Adrenal gland (tissue), 12 donors: Measurements from ENCODE around the gene LCMT1. TPM values are rescaled to one million over a fixed set of nuclear protein-coding genes. Genes with fewer than 3 reads are reported as not detected.
A peak's percentile ranks its signal among the peaks of the same experiment; 100 is the strongest.
"Not testable (repeated sequence)": the region's sequence is repeated elsewhere in the genome, so short reads cannot be mapped to it uniquely, and the experiment has no call there.

Experiments used
- DNase-seq, 7 donors: peaks; one replicate each; pipeline ENCODE4 v3.0.0-alpha.2; 2019 to 2020
- H3K27ac ChIP-seq, 5 donors: fragments of 200-600 bp; sonication (generic) in 4 of 5; 1 replicate in 3 of 5; 2 replicates in 2 of 5; pipeline versions ENCODE4 v1.5.1 to v1.8.0; 2016 to 2020; ENCODE audit warnings: mild to moderate bottlenecking in 1 of 5
- H3K27me3 ChIP-seq: fragments of 200-600 bp; 2 replicates; pipeline ENCODE4 v1.8.0; 2021
- H3K36me3 ChIP-seq, 2 donors: fragments of 200-600 bp; replicated peaks in 1 of 2; 1 replicate in 1 of 2; 2 replicates in 1 of 2; pipeline versions ENCODE4 v1.5.1 to v1.8.0; 2018 to 2022
- H3K4me1 ChIP-seq, 2 donors: fragments of 200-600 bp; replicated peaks in 1 of 2; 1 replicate in 1 of 2; 2 replicates in 1 of 2; pipeline versions ENCODE4 v1.5.1 to v1.8.0; 2018 to 2021
- H3K4me3 ChIP-seq, 4 donors: fragments of 200-600 bp; sonication (generic) in 3 of 4; one replicate each; pipeline ENCODE4 v1.5.1; 2016 to 2018
- H3K9me3 ChIP-seq, 3 donors: fragments of 200-600 bp; sonication (generic) in 1 of 3; replicated peaks in 1 of 3; 1 replicate in 2 of 3; 2 replicates in 1 of 3; pipeline versions ENCODE4 v1.5.1 to v1.8.0; 2016 to 2021
- CTCF ChIP-seq, 6 experiments: fragments of 450-650 bp in 4 of 6; fragments of 200-600 bp in 2 of 6; sonication (generic) in 1 of 6; IDR thresholded peaks; 1 replicate in 5 of 6; 2 replicates in 1 of 6; pipeline versions ENCODE4 v1.5.1 to v1.8.0; 2016 to 2021; ENCODE audit warnings: antibody characterized with exemption in 6 of 6, mild to moderate bottlenecking in 2 of 6, moderate library complexity in 1 of 6
- POLR2A ChIP-seq, 2 donors: fragments of 450-650 bp; IDR thresholded peaks; one replicate each; pipeline ENCODE4 v1.6.1; 2017; ENCODE audit warnings: antibody characterized with exemption in 2 of 2, mild to moderate bottlenecking in 2 of 2, moderate library complexity in 1 of 2
- WGBS, 4 donors: extraction: QIAGEN DNeasy Blood & Tissue Kit in 2 of 4; methylation state at CpG; one replicate each; pipeline versions ENCODE4 v1.1.5 to v1.1.7; 2013 to 2017; 5-methylcytosine and 5-hydroxymethylcytosine counted together
- intact Hi-C, 2 donors: fragments of 100-400 bp; cut with DNase I; formaldehyde crosslinking; loops; one replicate each; pipeline versions ENCODE4 v1.14.1 to v1.15.0; 2022 to 2023
- polyA plus RNA-seq, 3 donors: library from polyadenylated mRNA; stranded (reverse); fragments of 200-250 nt in 2 of 3; fragments of 350-450 nt in 1 of 3; fragmentation: Illumina TruSeq in 1 of 3; extraction: RNeasy Lipid Tissue Mini Kit (QIAGEN cat#74804) in 1 of 3; gene quantifications; one replicate each; pipeline ENCODE4 v1.2.3, GENCODE V29; 2013 to 2014
- total RNA-seq, 9 donors: library from RNA; depleted of rRNA in 4 of 9; stranded (reverse); fragments of >200 nt in 4 of 9; fragments of 120-200 nt in 1 of 9; fragmentation: NEBNext Ultra II Directional in 1 of 9; extraction: Animal tissue kit (Norgen Biotek cat#: 25700) in 1 of 9; gene quantifications; one replicate each; pipeline versions ENCODE4 v1.1.0 to v1.2.4, GENCODE V29; 2013 to 2023
- donor health status: healthy with polysubstance abuse.
- donor health status: Bipolar disorder and iron deficiency.
- donor health status: DM: yes; HTN: yes; CAD: no.
- donor health status: DM: no; HTN: no; CAD: no.
- donor health status: DM: no; HTN: no; CAD: no.
- donor health status: DM: yes; HTN: yes; CAD: no.

LCMT1 gene
- total and polyA plus RNA-seq, 12 donors, result 28.1 to 60.3 (median 43.5) TPM

- H3K4me3 ChIP-seq, result no peak overlapping the region
- TF ChIP-seq POLR2A (IDR thresholded peaks at IDR 0.05), result no peak
- peaks cover 11 to 38% of the 10 kb centered on the region in 2 donors for H3K4me1 ChIP-seq
- 88 to 95% (median 94%) methylated on average over 1 of the region's 1 CpG for WGBS, 4 donors
- intact Hi-C loops, result no loop called here
- H3K9me3 ChIP-seq, result no peaks in the 10 kb centered on the region
- H3K27me3 ChIP-seq, result no peaks in the 10 kb centered on the region
- no peaks in the 10 kb centered on the region for H3K36me3 ChIP-seq
- H3K27ac ChIP-seq, result no peak overlapping the region
- DNase-seq, result no peak
These were observed 2.6 kb downstream of the LCMT1 start for GRCh38 chr16:25114121-25114520.

GRCh38 chr16:25118851-25119578, 7.5 kb downstream of the LCMT1 start:
- Histone ChIP-seq H3K36me3 (no peaks in the 10 kb centered on the region), H3K27me3 (no peaks in the 10 kb centered on the region), H3K4me1 (peaks cover 12 to 22% of the 10 kb centered on the region in 2 donors), H3K27ac (no peak overlapping the region), H3K4me3 (no peak overlapping the region), H3K9me3 (no peaks in the 10 kb centered on the region)
- WGBS, 4 donors, result 80 to 87% (median 84%) methylated on average over 14 of the region's 14 CpGs
- DNase-seq, result no peak
- TF ChIP-seq POLR2A (IDR thresholded peaks at IDR 0.05), result no peak
- TF ChIP-seq CTCF (IDR thresholded peaks at IDR 0.05), result no peak
- intact Hi-C loops, result no loop called here

- H3K27ac ChIP-seq, result peak overlapping the region in 1 of 5 donors; percentile 26
- H3K4me1 ChIP-seq, result peaks cover 12 to 24% of the 10 kb centered on the region in 2 donors
- TF ChIP-seq POLR2A (IDR thresholded peaks at IDR 0.05) (no peak), CTCF (IDR thresholded peaks at IDR 0.05) (no peak)
- WGBS, 4 donors, result 43 to 51% (median 47%) methylated on average over 6 of the region's 6 CpGs
- intact Hi-C loops, result no loop called here
- no peaks in the 10 kb centered on the region for H3K27me3 ChIP-seq
- H3K4me3 ChIP-seq, result no peak overlapping the region
- DNase-seq, result peak in 5 of 7 donors; percentile 34 to 72 (median 38)
- no peaks in the 10 kb centered on the region for H3K9me3 ChIP-seq
- no peaks in the 10 kb centered on the region for H3K36me3 ChIP-seq
These were observed 10.5 kb downstream of the LCMT1 start for GRCh38 chr16:25121824-25122600.

GRCh38 chr16:25124503-25124902, 13.0 kb downstream of the LCMT1 start:
- H3K9me3 ChIP-seq, result no peaks in the 10 kb centered on the region
- no peak overlapping the region for H3K27ac ChIP-seq
- no peaks in the 10 kb centered on the region for H3K36me3 ChIP-seq
- intact Hi-C loops, result no loop called here
- TF ChIP-seq CTCF (IDR thresholded peaks at IDR 0.05) (no peak), POLR2A (IDR thresholded peaks at IDR 0.05) (no peak)
- no peak overlapping the region for H3K4me3 ChIP-seq
- 68 to 85% (median 73%) methylated on average over 3 of the region's 3 CpGs for WGBS, 4 donors
- peaks cover 12 to 24% of the 10 kb centered on the region in 2 donors for H3K4me1 ChIP-seq
- no peak for DNase-seq
- no peaks in the 10 kb centered on the region for H3K27me3 ChIP-seq

- not testable (repeated sequence) for H3K4me3 ChIP-seq, H3K9me3 ChIP-seq, H3K27me3 ChIP-seq, H3K27ac ChIP-seq, H3K36me3 ChIP-seq
- intact Hi-C loops, result loop anchor here in 1 of 2 donors (2.0 kb wide), 1 partner anchor 99 kb away; no protein-coding TSS in a partner anchor
- peak in 2 of 7 donors; percentile 23 to 56 for DNase-seq
- peaks cover 12 to 22% of the 10 kb centered on the region in 2 donors for H3K4me1 ChIP-seq
- WGBS, 4 donors, result 74 to 82% (median 74%) methylated on average over 13 of the region's 13 CpGs
These were observed 14.6 kb downstream of the LCMT1 start for GRCh38 chr16:25126086-25126666.
